ENCODE data around the gene C1D.

- TF ChIP-seq POLR2A (IDR thresholded peaks at IDR 0.05; ENCODE audit: low read depth, low read length) = no peak
- TF ChIP-seq POLR2AphosphoS5 (IDR thresholded peaks at IDR 0.05; ENCODE audit: low read depth, low read length) = no peak
- TF ChIP-seq PAX5 (IDR thresholded peaks at IDR 0.05; ENCODE audit: insufficient read depth, low read length, severe bottlenecking) = no peak
- TF ChIP-seq SPI1 (IDR thresholded peaks at IDR 0.05; ENCODE audit: low read depth, low read length) = no peak
- no peak for TF ChIP-seq TAF1 (IDR thresholded peaks at IDR 0.05; ENCODE audit: low read depth, low read length)
- TF ChIP-seq POU2F2 (IDR thresholded peaks at IDR 0.05; ENCODE audit: low read depth, low read length) = no peak
These were observed 19.8 kb downstream of the C1D start for GRCh38 chr2:68043032-68043431.

All from GM12891 (cell line).